Ramos (cell line): ENCODE data around the gene LMCD1.

Source experiments
- in situ Hi-C: fragments of 300-500 bp; cut with MboI; formaldehyde crosslinking; loops from one replicate; pipeline ENCODE4 v1.14.3; 2022; ENCODE audit warnings: low sequenced_read_pairs; ENCODE audit not compliant: unreplicated experiment

The LMCD1 gene, protein sequence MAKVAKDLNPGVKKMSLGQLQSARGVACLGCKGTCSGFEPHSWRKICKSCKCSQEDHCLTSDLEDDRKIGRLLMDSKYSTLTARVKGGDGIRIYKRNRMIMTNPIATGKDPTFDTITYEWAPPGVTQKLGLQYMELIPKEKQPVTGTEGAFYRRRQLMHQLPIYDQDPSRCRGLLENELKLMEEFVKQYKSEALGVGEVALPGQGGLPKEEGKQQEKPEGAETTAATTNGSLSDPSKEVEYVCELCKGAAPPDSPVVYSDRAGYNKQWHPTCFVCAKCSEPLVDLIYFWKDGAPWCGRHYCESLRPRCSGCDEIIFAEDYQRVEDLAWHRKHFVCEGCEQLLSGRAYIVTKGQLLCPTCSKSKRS

DNA sequence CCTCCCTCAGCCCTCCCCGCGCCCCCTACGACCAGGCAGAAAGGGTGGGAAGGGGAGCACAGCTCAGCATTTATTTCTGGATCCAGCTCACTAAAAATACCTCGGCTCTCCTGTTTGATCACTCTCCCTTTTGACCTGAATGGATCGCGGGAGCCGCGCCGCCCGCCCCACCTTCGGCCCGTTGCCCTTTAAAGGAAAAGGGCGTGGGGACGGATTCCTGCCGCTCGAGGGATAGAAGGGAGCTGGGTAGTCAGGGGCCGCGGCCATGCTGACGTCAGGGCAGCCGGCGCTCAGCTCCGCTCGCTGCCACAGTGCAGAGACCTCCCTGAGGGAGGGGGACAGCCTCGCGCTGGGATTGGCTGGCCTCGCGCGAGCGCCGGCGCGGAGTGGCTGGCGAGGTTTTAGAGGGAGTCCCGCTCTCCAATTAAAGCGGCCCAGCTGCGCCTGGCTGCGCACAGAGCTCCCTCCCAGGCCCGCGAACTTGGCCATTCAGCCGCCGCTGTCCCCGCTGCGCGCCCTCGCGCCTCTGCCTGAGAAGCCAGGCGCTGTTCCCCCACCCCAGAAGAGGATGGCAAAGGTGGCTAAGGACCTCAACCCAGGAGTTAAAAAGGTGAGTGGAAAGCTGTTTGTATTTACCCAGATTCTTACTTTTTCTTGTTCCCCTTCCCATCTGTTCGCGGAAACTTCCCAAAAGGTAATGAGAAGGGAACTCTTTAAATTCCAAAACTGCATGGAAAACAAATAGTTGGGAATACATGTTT lies at the start of gene LMCD1:
TSS of gene LMCD1 (plus strand) at position 453 of the 761 bp plus-strand sequence. CDS start at position 569, 116 bp downstream.
- in situ Hi-C loops = no loop called here

DNA sequence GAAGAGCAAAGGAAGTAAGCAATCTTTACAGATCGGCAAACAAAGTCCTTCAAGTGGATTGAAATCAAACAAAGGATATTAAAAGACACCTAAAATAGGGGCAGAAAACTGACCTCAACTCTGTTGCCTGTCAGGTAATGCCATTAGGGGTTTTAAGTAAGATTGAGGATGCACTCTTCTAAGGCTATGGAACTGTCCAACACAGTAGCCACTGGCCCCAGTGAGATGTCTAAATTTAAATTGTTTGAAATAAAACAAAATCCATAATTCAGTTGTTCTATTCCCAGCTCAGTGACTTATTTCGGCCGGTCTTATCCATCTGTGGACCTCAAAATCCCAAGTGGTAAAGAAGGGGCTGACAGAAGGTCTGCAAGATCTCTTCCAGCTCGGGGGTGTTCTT lies 49.5 kb upstream of the LMCD1 start:
- in situ Hi-C loops = no loop called here

DNA sequence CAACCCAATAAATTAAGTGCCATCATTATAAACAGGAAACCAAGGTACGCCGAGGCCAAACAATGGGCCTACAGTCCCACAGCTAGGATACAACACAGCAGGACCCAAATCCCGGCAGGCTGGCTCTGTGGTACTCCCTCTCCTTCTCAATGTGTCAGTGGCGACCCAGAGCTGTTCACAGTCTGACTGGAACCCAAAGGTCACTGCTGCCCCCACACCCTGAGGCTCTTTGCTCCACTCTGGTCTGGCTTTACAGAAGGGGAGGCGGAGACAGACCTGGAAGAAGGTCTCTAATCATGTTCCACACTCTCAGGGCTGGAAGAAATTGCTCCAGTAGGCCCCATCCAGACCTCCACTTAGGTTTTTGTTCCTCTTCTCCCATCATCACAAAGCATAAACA lies 48.5 kb upstream of the LMCD1 start:
- in situ Hi-C loops = no loop called here

DNA sequence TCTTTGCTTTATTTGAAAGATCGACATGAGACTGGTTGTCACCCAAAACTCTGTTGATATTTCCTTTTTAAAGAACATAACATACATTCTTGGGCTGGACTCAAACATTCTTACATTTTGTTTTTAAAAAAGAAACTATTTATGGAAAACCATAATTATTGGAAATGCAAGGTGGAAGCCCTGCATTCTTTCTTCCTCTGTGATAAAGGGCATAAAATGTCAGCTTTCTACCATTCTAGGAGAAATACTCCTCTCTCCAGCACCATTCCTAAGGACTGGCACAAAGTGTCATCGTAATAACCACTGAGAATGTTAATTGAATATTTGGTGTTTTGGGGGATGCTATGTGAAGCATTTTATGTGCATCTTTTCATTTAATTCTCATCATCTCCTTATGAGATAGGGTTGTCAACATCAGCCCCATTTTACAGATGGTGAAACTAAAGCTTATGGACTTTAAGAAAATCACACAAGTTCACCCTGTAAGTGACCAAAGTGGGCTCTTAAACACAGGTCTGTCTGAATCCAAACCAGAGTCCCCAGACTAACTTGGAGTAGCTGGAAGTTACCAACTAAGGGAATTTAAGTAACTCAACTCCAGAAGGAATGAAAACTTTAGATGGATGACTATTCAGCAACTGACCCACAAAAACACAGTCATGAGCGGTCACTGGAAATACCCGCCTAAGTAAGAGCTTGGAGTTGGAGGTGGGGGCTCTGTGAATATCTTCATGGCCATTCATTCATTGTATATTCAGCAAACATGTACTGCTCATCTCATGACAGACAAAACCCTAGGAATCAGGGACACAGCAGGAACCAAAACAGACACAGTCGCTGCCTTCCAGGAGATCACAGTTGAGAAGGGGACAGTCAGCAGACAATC lies 45.9 kb upstream of the LMCD1 start:
- in situ Hi-C loops = no loop called here

DNA sequence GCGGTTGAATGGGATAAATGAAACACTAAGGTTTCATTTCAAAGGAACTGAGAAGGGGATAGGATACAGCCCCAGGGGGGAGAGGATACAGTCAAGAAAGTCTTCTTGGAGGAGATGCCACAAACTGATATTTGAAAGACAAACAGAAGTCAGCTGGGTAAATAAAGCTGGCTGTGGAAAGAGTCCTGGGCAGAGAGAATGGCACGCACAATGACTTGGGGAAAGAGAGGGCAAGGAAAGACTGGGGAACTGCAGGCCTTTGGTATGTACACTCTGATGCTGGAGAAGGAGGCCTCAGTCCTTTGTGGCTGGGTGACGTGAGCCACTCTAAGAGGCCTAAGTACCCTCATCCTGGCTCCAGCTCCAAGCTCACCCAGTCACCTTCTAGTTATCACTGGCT lies 45.2 kb upstream of the LMCD1 start:
- in situ Hi-C loops = no loop called here

DNA sequence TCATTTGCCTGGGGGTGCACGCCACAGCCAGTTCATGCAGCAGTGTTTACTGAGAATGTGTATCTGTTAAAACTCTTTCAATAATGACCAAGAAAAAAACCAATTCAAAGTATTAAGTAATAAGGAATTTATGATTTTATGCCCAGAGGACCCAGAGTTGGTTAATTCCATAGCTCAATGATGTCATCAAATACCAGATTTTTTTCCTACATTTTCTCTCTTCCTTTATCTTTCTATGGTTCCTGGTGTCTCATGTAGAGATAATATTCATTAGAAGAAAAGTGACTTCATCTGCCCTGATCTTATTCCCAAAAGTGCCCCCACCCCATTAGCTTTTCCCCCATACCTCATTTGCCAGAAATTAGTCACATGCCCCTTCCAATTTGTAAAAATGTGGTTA lies 44.6 kb upstream of the LMCD1 start:
- in situ Hi-C loops = no loop called here

DNA sequence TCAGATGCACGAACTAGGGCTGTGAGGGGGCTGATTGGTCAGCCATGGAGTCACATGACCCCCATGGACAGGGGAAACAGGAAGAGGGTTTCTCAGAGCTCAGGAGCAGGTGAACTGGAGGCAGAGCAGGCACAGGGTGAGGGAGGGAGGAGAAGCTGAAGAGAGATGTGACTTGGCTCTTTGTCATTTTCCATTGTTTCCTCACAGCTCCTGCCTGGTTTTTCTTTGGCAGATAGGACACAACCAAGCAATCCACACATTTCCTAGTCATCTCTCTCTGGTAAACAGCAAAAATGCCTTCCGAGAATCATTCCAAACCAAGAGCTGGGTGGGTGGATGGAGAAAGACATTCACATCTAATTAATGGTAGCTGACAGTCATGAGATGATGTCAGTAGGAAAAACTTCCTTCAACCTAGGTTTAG lies 43.4 kb upstream of the LMCD1 start:
- in situ Hi-C loops = no loop called here

DNA sequence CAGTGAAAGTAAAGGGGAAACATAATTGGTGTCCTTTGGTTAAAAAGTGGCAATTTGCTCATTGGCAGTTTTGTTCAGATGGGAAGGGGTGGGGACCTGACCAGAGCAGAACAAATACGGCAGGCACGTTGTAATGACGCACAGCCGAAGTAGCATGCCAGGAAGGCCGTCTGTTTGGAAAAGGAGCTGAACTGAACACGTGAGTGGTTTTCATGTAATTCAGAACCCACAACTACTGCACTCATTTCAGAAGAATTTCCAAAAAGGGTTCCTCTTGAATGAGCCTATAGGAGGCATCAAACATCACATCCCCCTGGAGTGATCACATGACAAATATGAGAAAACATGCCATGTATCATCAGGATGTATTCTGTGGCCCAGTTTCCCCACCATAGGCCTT lies 42.9 kb upstream of the LMCD1 start:
- in situ Hi-C loops = no loop called here

DNA sequence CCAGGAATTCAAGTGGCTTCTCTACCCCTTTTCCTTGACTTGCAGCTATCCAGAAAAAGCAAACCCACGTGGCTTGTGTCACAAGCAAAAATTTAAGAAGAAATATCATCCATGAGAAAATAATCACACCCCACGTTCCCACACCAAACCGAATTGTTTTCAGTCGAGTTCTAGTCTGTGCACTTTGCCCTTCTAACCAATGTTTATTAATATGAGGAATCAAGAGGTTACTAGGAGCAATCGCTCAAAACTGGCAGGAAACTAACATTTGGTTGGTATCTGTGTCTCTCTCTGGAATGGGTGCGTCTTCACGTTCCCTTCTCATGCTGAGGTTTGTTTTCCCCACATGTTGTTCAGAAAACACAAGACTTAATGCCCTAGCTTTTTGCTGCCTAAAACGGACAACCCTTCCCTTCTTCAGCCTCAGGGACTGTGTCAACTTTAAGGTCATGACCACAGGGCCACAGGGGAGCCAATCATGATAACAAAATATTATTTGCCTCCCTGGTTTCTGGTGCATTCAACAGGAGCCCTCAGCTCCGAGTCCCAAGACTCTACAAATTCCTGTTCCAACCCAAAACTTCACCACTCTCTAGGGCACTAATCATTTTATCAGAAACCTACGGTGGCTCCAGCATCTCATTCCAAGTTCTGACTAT lies 41.4 kb upstream of the LMCD1 start:
- in situ Hi-C loops = no loop called here

DNA sequence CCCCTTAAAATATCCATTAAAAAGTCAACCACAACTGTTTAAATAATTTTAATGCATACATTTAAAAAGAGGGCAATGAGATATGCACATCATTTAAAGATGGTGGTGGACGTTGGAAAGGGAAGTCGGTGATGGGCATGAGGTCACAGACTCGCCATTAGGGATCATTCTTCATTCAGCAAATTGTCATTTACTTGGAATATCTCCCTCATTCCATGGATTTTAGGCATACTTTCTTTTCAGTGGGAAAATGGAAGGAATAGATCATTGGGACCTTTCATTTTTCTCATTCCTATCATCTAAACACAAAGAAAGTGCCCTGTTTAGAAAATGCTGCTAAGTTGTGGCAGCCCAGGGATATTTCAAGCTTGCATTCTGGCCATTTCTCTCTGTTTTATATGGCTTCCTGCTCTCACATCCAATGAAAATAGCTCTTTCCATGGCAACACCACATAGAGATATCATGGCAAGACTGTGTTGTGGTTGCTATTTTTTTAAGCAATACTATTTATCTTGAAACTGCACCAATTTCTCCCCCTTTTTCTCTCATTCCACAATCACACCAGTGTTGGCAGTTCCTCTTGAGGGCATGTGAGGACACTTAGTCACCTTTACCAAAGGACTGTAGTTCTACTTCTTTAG lies 40.7 kb upstream of the LMCD1 start:
- in situ Hi-C loops = no loop called here

DNA sequence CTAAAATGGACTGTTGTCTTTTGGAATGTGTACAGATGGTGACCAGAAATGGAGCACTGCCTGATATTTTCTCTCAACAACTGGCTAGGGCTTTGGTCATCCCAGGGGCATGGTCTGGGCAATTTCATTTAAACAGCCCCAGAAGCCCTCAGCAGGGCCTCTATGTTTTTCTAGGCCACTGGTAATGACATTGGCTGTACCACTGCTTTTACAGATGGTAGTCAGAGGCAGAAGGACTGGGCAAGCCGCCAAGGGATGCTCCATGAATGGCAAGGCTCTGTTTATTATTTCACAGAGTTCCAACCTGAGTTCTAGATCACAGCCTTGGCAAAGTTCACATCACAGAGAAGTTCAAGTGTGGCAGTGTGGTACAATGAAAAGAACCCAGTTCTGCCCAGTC lies 37.0 kb upstream of the LMCD1 start:
- in situ Hi-C loops = no loop called here

DNA sequence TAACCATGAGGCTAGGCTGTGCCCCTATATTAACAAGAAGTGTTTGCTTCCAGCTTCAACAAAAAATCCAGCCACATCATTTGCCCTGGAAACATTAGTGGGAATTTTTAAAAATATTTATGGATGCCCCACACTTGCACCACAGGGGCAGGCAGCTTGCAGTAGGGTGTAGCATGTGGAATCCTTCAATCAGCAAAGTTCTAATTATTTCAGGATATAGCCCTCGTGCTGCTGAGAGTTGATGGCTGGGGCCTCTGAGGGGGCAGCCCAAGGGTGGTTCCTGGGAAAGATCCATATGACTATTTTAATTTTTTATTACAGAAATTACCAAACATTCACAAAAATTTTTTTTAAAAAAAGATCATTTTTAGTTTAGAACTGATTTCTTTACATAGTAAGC lies 35.1 kb upstream of the LMCD1 start:
- in situ Hi-C loops = no loop called here

DNA sequence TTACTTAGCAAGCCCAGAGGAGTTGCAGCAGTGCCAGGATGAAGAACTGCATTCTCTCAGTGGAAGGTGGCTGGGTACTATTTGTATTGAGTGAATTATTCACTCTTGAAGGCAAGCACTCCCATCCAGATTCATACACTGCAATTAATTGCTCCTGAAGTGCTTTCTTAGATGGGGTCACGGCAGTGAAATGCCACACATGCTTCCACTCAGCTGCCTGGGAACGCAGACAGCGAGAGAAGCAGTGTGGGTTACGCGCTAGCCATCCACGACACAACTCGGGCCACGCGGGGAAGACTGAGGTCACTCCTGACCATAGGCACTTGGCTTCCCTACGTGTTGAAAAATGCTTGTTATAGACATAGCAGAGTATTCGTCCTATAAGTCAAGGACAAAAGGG lies 30.8 kb upstream of the LMCD1 start:
- in situ Hi-C loops = no loop called here

DNA sequence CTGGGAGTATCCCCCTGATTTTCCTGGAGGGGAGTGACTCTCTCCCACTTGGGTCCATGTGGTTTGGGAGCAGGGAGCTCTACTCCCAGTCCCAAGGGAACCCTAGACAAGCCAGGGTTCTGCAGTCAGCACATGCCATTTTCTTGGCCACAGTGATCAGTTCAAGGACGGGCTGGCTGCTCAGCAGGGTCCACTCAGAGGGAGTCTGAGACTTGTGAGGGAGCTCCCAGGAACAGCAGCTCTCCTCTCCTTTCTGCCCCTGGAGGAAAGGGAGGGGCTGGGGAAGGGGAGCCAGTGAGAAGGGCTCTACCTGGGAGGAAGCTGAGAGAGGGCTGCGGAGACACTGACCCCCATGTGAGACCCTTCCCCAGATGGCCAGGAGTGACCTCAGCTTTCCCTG lies 29.1 kb upstream of the LMCD1 start:
- in situ Hi-C loops = no loop called here

DNA sequence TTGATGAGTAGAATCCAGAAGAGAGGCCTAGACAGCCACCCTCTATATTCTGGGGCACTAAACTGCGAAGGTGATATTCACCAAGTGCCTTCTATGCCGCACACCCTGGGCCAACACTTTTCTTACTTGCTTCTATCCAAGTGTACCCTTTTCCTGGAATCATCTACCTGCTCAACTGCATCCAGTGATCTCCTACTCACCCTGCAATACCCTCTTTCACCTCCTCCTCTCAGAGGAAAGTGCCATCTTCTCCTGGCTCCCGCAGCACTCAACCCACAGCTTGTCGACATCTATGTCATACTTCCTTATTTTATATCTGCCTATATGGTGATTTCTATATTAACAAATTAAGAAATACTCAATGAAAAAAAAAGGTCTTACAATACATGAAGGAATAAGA lies 28.6 kb upstream of the LMCD1 start:
- in situ Hi-C loops = no loop called here

DNA sequence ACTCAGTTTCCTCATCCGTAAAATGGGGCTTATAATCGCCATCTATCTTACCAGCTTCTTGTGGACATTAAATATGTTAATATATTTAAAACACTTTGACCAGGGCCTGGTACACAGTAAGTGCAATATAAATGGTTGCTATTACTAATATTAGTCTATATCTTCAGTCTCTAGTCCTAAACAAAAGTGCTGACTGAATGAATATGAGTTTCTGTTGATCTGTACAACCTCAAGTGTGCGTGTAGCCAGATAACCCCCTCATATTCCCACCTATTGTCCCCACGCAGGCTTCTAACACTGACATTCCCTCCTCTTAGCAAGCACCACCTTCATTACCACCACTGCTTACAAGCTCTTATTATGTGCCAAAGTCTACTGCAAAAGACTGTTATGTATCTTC lies 27.6 kb upstream of the LMCD1 start:
- in situ Hi-C loops = no loop called here

DNA sequence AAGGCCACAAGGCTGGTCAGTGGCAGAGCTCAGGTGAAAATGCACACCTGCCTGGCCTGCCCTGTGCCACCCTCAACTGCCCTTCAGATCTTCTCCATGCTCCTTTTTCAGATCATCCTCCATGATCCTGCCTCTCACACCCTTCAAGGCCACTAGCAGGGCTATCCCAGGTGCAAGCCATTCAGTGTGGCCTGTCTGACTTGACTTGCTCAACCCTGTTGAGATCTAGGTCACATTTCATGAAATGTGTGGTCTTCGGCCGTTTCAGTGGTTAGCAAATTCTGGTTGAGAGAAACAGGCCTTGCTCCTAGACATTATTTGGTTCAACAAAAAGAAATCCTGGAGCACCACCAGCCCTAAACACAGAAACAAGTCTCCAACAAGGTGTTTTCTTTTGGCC lies 26.6 kb upstream of the LMCD1 start:
- in situ Hi-C loops = no loop called here

DNA sequence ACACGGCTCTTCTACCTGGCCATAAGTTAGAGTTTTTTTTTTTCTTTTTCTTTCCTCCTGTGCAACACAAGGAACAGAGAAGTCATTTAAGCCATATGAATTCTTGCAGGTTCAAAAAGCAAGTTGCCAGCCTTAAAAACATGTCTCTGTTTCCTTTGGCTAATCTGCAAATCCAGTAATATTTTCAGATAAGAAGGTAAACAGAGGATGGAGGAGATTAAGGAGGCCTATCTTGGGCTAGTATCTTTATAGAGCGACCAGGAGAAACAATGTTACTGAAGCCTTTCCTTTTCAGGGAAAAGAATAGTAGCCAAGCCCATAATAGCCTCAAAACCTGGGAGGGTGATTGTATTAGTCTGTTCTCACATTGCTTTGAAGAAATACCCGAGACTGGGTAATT lies 20.9 kb upstream of the LMCD1 start:
- in situ Hi-C loops = no loop called here

DNA sequence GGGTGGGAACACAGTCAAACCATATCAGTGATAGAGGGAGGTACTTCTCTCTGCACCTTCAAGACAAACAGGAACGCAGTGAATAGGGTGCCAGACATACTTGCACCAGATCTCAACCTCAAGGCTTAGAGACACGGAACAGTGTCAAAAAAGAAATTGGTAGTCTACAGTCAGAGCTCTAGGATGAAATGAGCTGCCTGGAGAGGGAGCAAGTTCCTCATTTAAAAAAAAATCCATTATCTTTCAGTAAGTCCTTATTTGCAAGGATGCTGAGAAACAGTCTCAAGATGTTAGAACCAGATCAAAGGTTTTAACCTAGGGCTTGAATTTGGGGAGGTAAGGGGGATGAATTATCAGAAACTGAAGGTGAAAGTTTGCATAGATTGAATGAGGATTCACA lies 20.2 kb upstream of the LMCD1 start:
- in situ Hi-C loops = no loop called here

DNA sequence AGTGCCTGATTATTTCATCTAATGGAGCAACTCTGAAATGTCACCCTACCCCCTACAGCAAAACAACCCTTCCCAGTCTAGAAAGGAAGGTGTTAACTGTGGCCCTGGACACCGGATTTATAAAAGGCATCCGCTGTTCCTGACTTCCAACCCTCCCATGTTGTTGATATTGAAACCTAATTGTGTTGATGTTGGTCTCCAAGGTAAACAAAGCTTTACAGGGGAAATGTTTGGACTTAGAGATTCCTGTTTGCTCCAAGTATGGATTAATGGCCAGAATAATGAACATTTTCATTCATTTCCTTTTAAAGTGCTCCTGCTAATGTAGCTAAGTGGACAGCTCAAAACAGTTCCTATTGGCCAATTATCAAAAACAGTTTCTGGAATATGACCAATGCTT lies 19.4 kb upstream of the LMCD1 start:
- in situ Hi-C loops = no loop called here
